Neural cell (in vitro differentiated cells): ENCODE measurements around the gene GTF2H1.

Source experiments
- EP300 ChIP-seq: fragments of 450-650 bp; conservative IDR thresholded peaks from 2 replicates; pipeline ENCODE4 v1.6.1; 2014; ENCODE audit warnings: antibody characterized with exemption, mild to moderate bottlenecking, moderate library complexity; ENCODE audit not compliant: poor library complexity, severe bottlenecking
- EZH2 ChIP-seq: fragments of 200-600, 300-800 bp; shearing (Covaris generic), sonication (generic); IDR thresholded peaks from 2 replicates; pipeline ENCODE4 v1.6.1; 2014; ENCODE audit warnings: antibody characterized with exemption, low read length, borderline replicate concordance, mild to moderate bottlenecking; ENCODE audit not compliant: insufficient read depth, poor library complexity, severe bottlenecking
- MXI1 ChIP-seq: fragments of 450-650 bp; conservative IDR thresholded peaks from 2 replicates; pipeline ENCODE4 v1.6.1; 2014; ENCODE audit warnings: antibody characterized with exemption, mild to moderate bottlenecking; ENCODE audit not compliant: poor library complexity, severe bottlenecking
- POLR2AphosphoS5 ChIP-seq: IDR thresholded peaks from 2 replicates; pipeline ENCODE4 v1.6.1; 2012
- RAD21 ChIP-seq: fragments of 450-650 bp; conservative IDR thresholded peaks from 2 replicates; pipeline ENCODE4 v1.6.1; 2014; ENCODE audit warnings: antibody characterized with exemption, mild to moderate bottlenecking, moderate library complexity
- SMC3 ChIP-seq: fragments of 450-650 bp; conservative IDR thresholded peaks from 2 replicates; pipeline ENCODE4 v1.6.1; 2014; ENCODE audit warnings: antibody characterized with exemption, mild to moderate bottlenecking, moderate library complexity; ENCODE audit not compliant: poor library complexity
- TAF1 ChIP-seq: IDR thresholded peaks from 2 replicates; pipeline ENCODE4 v1.6.1; 2012; ENCODE audit warnings: low read depth
- TF ChIP-seq, protein P1 (sequence below): fragments of 450-650 bp; IDR thresholded peaks from 2 replicates; pipeline ENCODE4 v1.5.1; 2014; ENCODE audit warnings: antibody characterized with exemption, mild to moderate bottlenecking, moderate library complexity; ENCODE audit not compliant: poor library complexity, severe bottlenecking
- TF ChIP-seq, protein P2 (sequence below): IDR thresholded peaks from 2 replicates; pipeline ENCODE4 v1.6.1; 2012; ENCODE audit warnings: borderline replicate concordance

DNA sequence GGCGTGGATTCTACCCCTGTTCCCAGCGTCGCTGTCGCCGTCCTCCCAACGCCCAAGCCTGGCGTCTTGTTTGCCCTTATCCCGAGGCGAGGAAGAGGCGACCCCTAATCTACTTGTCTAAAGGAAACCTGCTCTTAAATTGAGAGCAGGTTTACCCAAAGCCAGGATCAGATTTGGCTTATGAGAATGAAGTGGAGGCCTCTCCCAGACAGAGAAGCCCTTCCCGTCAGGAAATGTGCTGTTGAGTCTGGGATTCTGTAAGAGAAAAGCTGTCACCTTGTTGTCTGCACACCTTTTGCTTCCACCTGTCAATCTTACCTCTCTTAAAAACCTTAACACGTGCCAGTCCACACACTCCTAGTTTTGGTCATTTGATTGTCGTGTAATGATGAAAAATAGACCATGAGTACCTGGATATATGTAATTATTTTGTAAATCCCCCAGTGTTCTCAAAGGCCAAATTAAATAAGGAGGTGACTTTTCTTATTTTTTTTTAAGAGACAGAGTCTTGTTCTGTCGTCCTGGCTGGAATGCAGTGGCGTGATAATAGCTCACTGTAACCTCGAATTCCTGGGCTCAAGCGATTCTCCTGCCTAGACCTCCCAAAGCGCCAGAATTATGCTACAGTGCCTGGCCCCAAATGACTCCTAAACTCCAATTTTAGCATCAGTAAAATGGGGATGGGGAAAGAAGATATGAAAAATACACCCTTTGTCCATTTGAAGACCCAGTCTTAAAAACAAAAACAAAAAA, 627 bp downstream of the GTF2H1 start:
- TF ChIP-seq, protein P1, sequence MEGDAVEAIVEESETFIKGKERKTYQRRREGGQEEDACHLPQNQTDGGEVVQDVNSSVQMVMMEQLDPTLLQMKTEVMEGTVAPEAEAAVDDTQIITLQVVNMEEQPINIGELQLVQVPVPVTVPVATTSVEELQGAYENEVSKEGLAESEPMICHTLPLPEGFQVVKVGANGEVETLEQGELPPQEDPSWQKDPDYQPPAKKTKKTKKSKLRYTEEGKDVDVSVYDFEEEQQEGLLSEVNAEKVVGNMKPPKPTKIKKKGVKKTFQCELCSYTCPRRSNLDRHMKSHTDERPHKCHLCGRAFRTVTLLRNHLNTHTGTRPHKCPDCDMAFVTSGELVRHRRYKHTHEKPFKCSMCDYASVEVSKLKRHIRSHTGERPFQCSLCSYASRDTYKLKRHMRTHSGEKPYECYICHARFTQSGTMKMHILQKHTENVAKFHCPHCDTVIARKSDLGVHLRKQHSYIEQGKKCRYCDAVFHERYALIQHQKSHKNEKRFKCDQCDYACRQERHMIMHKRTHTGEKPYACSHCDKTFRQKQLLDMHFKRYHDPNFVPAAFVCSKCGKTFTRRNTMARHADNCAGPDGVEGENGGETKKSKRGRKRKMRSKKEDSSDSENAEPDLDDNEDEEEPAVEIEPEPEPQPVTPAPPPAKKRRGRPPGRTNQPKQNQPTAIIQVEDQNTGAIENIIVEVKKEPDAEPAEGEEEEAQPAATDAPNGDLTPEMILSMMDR = no peak
- TF ChIP-seq TAF1 (no peak), EZH2 (no peak), POLR2AphosphoS5 (no peak), RAD21 (no peak), SMC3 (no peak), EP300 (no peak), MXI1 (no peak)
- TF ChIP-seq, protein P2, sequence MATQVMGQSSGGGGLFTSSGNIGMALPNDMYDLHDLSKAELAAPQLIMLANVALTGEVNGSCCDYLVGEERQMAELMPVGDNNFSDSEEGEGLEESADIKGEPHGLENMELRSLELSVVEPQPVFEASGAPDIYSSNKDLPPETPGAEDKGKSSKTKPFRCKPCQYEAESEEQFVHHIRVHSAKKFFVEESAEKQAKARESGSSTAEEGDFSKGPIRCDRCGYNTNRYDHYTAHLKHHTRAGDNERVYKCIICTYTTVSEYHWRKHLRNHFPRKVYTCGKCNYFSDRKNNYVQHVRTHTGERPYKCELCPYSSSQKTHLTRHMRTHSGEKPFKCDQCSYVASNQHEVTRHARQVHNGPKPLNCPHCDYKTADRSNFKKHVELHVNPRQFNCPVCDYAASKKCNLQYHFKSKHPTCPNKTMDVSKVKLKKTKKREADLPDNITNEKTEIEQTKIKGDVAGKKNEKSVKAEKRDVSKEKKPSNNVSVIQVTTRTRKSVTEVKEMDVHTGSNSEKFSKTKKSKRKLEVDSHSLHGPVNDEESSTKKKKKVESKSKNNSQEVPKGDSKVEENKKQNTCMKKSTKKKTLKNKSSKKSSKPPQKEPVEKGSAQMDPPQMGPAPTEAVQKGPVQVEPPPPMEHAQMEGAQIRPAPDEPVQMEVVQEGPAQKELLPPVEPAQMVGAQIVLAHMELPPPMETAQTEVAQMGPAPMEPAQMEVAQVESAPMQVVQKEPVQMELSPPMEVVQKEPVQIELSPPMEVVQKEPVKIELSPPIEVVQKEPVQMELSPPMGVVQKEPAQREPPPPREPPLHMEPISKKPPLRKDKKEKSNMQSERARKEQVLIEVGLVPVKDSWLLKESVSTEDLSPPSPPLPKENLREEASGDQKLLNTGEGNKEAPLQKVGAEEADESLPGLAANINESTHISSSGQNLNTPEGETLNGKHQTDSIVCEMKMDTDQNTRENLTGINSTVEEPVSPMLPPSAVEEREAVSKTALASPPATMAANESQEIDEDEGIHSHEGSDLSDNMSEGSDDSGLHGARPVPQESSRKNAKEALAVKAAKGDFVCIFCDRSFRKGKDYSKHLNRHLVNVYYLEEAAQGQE = no peak
